K562 (cell line): ENCODE measurements around the gene PEAR1. TPM values are rescaled to one million over a fixed set of nuclear protein-coding genes. Genes with fewer than 3 reads are reported as not detected.

ENCODE experiments used
- CHD4 ChIP-seq: fragments of 200-600 bp; sonication (generic); IDR thresholded peaks from 3 replicates; pipeline ENCODE4 v1.6.1; 2012; ENCODE audit warnings: low read depth, mild to moderate bottlenecking, mixed read lengths, low read length, inconsistent platforms; ENCODE audit not compliant: insufficient read depth, insufficient replicate concordance, poor library complexity, severe bottlenecking
- EGR1 ChIP-seq: fragments of 450-650 bp; conservative IDR thresholded peaks from 2 replicates; pipeline ENCODE4 v1.6.1; 2017; ENCODE audit warnings: mild to moderate bottlenecking
- EP400 ChIP-seq: fragments of 450-650 bp; IDR thresholded peaks from 2 replicates; pipeline ENCODE4 v1.6.1; 2017; ENCODE audit warnings: antibody characterized with exemption, mild to moderate bottlenecking, moderate library complexity
- GABPB1 ChIP-seq: sonication (generic); formaldehyde crosslinking; IDR thresholded peaks from 2 replicates; pipeline ENCODE4 v1.8.0; 2022; ENCODE audit warnings: mild to moderate bottlenecking, missing genetic modification reagents
- GTF2F1 ChIP-seq: IDR thresholded peaks from 2 replicates; pipeline ENCODE4 v1.6.1; 2011; ENCODE audit warnings: low read depth, low read length, improper control_type of control experiment
- HDAC2 ChIP-seq: fragments of 450-650 bp; IDR thresholded peaks from 2 replicates; pipeline ENCODE4 v1.6.1; 2016; ENCODE audit warnings: mild to moderate bottlenecking
- IFI16 ChIP-seq: fragments of 250-450 bp; sonication (Bioruptor Pico); IDR thresholded peaks from 2 replicates; pipeline ENCODE4 v2.1.2; 2022; ENCODE audit warnings: mild to moderate bottlenecking, inconsistent platforms
- MEF2D ChIP-seq: conservative IDR thresholded peaks from 2 replicates; pipeline ENCODE4 v1.6.1; 2016; ENCODE audit warnings: low read depth, missing genetic modification characterization, missing compliant biosample characterization
- MTA2 ChIP-seq: fragments of 450-650 bp; IDR thresholded peaks from 2 replicates; pipeline ENCODE4 v1.6.1; 2016; ENCODE audit warnings: low read depth
- MTA3 ChIP-seq: fragments of 450-650 bp; formaldehyde crosslinking; IDR thresholded peaks from 2 replicates; pipeline ENCODE4 v1.6.1; 2017; ENCODE audit warnings: mild to moderate bottlenecking, borderline replicate concordance
- NELFE ChIP-seq: IDR thresholded peaks from 2 replicates; pipeline ENCODE4 v1.6.1; 2011; ENCODE audit warnings: mild to moderate bottlenecking; ENCODE audit not compliant: insufficient read depth, insufficient read length
- PRPF4 ChIP-seq: fragments of 200-400 bp; formaldehyde crosslinking; IDR thresholded peaks from one replicate; pipeline ENCODE4 v1.6.1; 2017; ENCODE audit warnings: low read length, low read depth, mild to moderate bottlenecking; ENCODE audit not compliant: insufficient read depth, poor library complexity, severe bottlenecking
- PTTG1 ChIP-seq: fragments of 450-650 bp; IDR thresholded peaks from 2 replicates; pipeline ENCODE4 v1.6.1; 2016; ENCODE audit warnings: low read depth, mild to moderate bottlenecking, missing genetic modification characterization, missing compliant biosample characterization
- RCOR1 ChIP-seq, 2 experiments: IDR thresholded peaks; 2 replicates each; pipeline ENCODE4 v1.6.1; 2012; ENCODE audit warnings: low read depth in 2 of 2, low read length in 2 of 2, borderline replicate concordance in 1 of 2, improper control_type of control experiment in 1 of 2
- TBL1XR1 ChIP-seq, 2 experiments: IDR thresholded peaks; 2 replicates each; pipeline ENCODE4 v1.6.1; 2012; ENCODE audit warnings: improper control_type of control experiment in 2 of 2, low read length in 2 of 2, mild to moderate bottlenecking in 1 of 2
- TEAD1 ChIP-seq, 2 experiments: fragments of 450-650 bp in 1 of 2; sonication (generic) in 1 of 2; formaldehyde crosslinking; IDR thresholded peaks; 2 replicates each; pipeline versions ENCODE4 v1.4.0 to v1.8.0; 2020 to 2022; ENCODE audit warnings: mild to moderate bottlenecking in 2 of 2, missing genetic modification reagents in 1 of 2
- TRIM24 ChIP-seq, 2 experiments: fragments of 450-650 bp; IDR thresholded peaks; 2 replicates each; pipeline ENCODE4 v1.6.1; 2016
- YBX1 ChIP-seq: fragments of 450-650 bp; IDR thresholded peaks from 2 replicates; pipeline ENCODE4 v1.7.1; 2016; ENCODE audit warnings: mild to moderate bottlenecking
- ZNF274 ChIP-seq: IDR thresholded peaks from 2 replicates; pipeline ENCODE4 v1.6.1; 2011; ENCODE audit warnings: low read depth, mild to moderate bottlenecking, low read length, moderate library complexity, borderline replicate concordance
- ZNF408 ChIP-seq: fragments of 250-450 bp; sonication (Bioruptor Pico); IDR thresholded peaks from 2 replicates; pipeline ENCODE4 v1.4.0; 2020; ENCODE audit warnings: low read depth, mild to moderate bottlenecking, moderate library complexity
- ZNF644 ChIP-seq: fragments of 200-800 bp; sonication (Bioruptor generic); IDR thresholded peaks from 2 replicates; pipeline ENCODE4 v1.6.1; 2016; ENCODE audit warnings: low read depth, missing genetic modification characterization, missing compliant biosample characterization
- ZNF696 ChIP-seq: fragments of 250-450 bp; sonication (Bioruptor Pico); conservative IDR thresholded peaks from 2 replicates; pipeline ENCODE4 v1.4.0; 2020; ENCODE audit warnings: mild to moderate bottlenecking, moderate library complexity
- polyA plus RNA-seq, 8 experiments: library from polyadenylated mRNA; depleted of rRNA in 4 of 8; stranded (reverse) in 5 of 8; unstranded in 3 of 8; fragments of >200 nt; fragmentation: Nextera tagmentation in 2 of 8; fragmentation: Illumina TruSeq in 1 of 8; extraction: Ambion mirVana in 2 of 8; extraction: Trizol in 1 of 8; gene quantifications; 2 replicates each; pipeline versions ENCODE4 v1.2.1 to v1.2.3, GENCODE V29; 2011 to 2014; ENCODE audit warnings: inconsistent platforms in 1 of 8, missing spikeins in 1 of 8
- total RNA-seq, 7 experiments: library from RNA; depleted of rRNA in 6 of 7; stranded (reverse); fragments of >200 nt in 6 of 7; fragmentation: Illumina TruSeq in 2 of 7; extraction: Trizol in 2 of 7; gene quantifications; 2 replicates each; pipeline versions ENCODE4 v1.2.1 to v1.2.3, GENCODE V29; 2011 to 2021; ENCODE audit warnings: low replicate concordance in 1 of 7
- TF ChIP-seq, protein P1 (sequence below): fragments of 250-450 bp; sonication (Bioruptor Pico); IDR thresholded peaks from 2 replicates; pipeline ENCODE4 v1.8.0; 2021; ENCODE audit warnings: borderline replicate concordance, mild to moderate bottlenecking, moderate library complexity; ENCODE audit not compliant: poor library complexity, severe bottlenecking
- TF ChIP-seq, protein P2 (sequence below): sonication (generic); formaldehyde crosslinking; IDR thresholded peaks from 2 replicates; pipeline ENCODE4 v1.8.1; 2022; ENCODE audit warnings: missing genetic modification reagents
- TF ChIP-seq, protein P3 (sequence below), 3 experiments: IDR thresholded peaks in 2 of 3; conservative IDR thresholded peaks in 1 of 3; 2 replicates each; pipeline ENCODE4 v1.5.1; 2011 to 2012; ENCODE audit warnings: low read length in 3 of 3, mild to moderate bottlenecking in 3 of 3, control low read depth in 2 of 3, improper control_type of control experiment in 1 of 3, inconsistent platforms in 1 of 3, low read depth in 1 of 3, mixed read lengths in 1 of 3, moderate library complexity in 1 of 3; ENCODE audit not compliant: insufficient read depth in 2 of 3

PEAR1 gene
- total and polyA plus RNA-seq, 9 of the 15 experiments (the other 6 are each of a cell fraction or from before 2014, with no cell fraction given), result 0.87 to 13.9 (median 6.1) TPM

DNA sequence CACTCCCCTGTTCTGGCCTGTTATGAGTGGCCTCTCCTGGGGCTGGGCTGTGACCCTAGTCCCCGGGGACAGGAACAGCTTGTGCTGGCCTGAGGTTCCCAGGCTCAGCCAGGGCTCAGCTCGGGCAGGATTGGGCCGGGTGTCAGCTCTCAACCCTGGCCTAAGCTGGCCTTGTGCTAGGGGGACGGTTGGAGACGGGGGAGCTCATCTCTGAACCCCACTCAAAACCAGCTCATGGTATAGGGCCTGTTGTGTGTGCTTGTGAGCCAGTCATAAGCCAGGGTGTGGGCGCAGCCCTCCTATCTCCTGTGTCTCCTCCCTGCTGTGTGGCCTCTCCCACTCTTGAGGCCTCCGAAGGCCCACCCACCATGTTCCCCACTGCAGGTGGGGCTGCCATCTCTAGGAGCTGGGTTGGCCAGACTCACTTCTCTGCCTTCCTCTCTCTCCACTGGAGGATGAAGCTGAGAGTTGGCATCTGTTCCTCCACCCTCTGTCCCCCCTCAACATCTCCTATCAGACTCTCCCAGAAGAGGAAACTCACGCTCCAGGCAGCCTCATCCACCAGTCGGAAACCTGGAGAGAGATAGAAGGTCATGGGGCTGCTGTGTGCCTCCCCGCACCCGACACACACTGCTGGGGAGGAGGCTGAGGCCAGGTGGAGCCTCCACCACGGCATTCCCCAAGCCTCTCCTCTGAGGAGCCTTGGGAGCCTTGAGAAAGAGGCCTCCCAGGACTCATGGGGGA, 1.4 kb downstream of the PEAR1 start (continued):
- TF ChIP-seq PRPF4 (no peak), NELFE (no peak), PTTG1 (tag) (no peak), ZNF408 (CRISPR knock-in tag) (no peak), TBL1XR1 (IDR thresholded peaks at IDR 0.05; ENCODE audit: low read length in 2 of 2) (no peak), GTF2F1 (no peak), GABPB1 (CRISPR knock-in tag) (no peak), MTA2 (peak; percentile 71), ZNF274 (no peak), EP400 (no peak), EGR1 (peak; percentile 46), TEAD1 (CRISPR knock-in tag; IDR thresholded peaks at IDR 0.05) (no peak), CHD4 (no peak), HDAC2 (0 out of 2 replicates have a peak, but pooled peaks have one; percentile 68), YBX1 (no peak), ZNF644 (tag) (no peak), RCOR1 (IDR thresholded peaks at IDR 0.05; ENCODE audit: borderline replicate concordance in 1 of 2, low read depth in 2 of 2, low read length in 2 of 2) (peak in 1 of 2 experiments; percentile 70; a peak in 2 of 4 replicates), IFI16 (CRISPR knock-in tag) (no peak), TRIM24 (IDR thresholded peaks at IDR 0.05) (peak in 1 of 2 experiments; percentile 33; a peak in 2 of 4 replicates), MEF2D (tag) (no peak; the same call in 1 of the 2 replicates), MTA3 (peak; percentile 62; the same call in 1 of the 2 replicates), ZNF696 (CRISPR knock-in tag) (no peak)
- TF ChIP-seq, protein P1, sequence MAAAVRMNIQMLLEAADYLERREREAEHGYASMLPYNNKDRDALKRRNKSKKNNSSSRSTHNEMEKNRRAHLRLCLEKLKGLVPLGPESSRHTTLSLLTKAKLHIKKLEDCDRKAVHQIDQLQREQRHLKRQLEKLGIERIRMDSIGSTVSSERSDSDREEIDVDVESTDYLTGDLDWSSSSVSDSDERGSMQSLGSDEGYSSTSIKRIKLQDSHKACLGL, result no peak
- TF ChIP-seq, protein P2, sequence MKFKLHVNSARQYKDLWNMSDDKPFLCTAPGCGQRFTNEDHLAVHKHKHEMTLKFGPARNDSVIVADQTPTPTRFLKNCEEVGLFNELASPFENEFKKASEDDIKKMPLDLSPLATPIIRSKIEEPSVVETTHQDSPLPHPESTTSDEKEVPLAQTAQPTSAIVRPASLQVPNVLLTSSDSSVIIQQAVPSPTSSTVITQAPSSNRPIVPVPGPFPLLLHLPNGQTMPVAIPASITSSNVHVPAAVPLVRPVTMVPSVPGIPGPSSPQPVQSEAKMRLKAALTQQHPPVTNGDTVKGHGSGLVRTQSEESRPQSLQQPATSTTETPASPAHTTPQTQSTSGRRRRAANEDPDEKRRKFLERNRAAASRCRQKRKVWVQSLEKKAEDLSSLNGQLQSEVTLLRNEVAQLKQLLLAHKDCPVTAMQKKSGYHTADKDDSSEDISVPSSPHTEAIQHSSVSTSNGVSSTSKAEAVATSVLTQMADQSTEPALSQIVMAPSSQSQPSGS, result no peak
- TF ChIP-seq, protein P3, sequence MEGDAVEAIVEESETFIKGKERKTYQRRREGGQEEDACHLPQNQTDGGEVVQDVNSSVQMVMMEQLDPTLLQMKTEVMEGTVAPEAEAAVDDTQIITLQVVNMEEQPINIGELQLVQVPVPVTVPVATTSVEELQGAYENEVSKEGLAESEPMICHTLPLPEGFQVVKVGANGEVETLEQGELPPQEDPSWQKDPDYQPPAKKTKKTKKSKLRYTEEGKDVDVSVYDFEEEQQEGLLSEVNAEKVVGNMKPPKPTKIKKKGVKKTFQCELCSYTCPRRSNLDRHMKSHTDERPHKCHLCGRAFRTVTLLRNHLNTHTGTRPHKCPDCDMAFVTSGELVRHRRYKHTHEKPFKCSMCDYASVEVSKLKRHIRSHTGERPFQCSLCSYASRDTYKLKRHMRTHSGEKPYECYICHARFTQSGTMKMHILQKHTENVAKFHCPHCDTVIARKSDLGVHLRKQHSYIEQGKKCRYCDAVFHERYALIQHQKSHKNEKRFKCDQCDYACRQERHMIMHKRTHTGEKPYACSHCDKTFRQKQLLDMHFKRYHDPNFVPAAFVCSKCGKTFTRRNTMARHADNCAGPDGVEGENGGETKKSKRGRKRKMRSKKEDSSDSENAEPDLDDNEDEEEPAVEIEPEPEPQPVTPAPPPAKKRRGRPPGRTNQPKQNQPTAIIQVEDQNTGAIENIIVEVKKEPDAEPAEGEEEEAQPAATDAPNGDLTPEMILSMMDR (IDR thresholded peaks at IDR 0.05 in 2 of 3, conservative IDR thresholded peaks at IDR 0.05 in 1 of 3; ENCODE audit: insufficient read depth in 2 of 3, low read depth in 1 of 3, low read length in 3 of 3), result no peak
